SU-DHL-6 (cell line): ENCODE measurements around the gene SAMD4B.

Experiments
- H2AFZ ChIP-seq: fragments of 200-600 bp; sonication (generic); 2 replicates; pipeline ENCODE4 v1.6.1; 2014; ENCODE audit warnings: low read depth, mild to moderate bottlenecking, moderate library complexity, mixed read lengths, antibody characterized with exemption, low read length; ENCODE audit not compliant: severe bottlenecking
- H3F3A ChIP-seq: fragments of 200-600 bp; shearing (Covaris generic); 2 replicates; pipeline ENCODE4 v1.6.0; 2016; ENCODE audit warnings: antibody characterized with exemption, mild to moderate bottlenecking; ENCODE audit not compliant: insufficient read depth
- H3K27ac ChIP-seq: fragments of 200-600 bp; sonication (generic); 2 replicates; pipeline ENCODE4 v1.5.1; 2016; ENCODE audit warnings: low read depth, mild to moderate bottlenecking, low read length, moderate library complexity, mixed read lengths
- H3K27me3 ChIP-seq: fragments of 200-600 bp; sonication (generic), shearing (Covaris generic); 2 replicates; pipeline ENCODE4 v1.6.0; 2014; ENCODE audit warnings: mild to moderate bottlenecking, low read length
- H3K36me3 ChIP-seq: fragments of 200-600 bp; sonication (generic); 2 replicates; pipeline ENCODE4 v1.6.1; 2014; ENCODE audit warnings: mild to moderate bottlenecking, low read length, mixed read lengths
- H3K4me2 ChIP-seq: fragments of 300-600, 200-600 bp; shearing (Covaris generic), sonication (generic); 2 replicates; pipeline ENCODE4 v1.6.0; 2014; ENCODE audit warnings: low read length, low read depth, mild to moderate bottlenecking; ENCODE audit not compliant: poor library complexity, severe bottlenecking
- H3K4me3 ChIP-seq: fragments of 200-600 bp; sonication (generic); 2 replicates; pipeline ENCODE4 v1.5.1; 2014; ENCODE audit warnings: antibody characterized with exemption, low read length, mild to moderate bottlenecking, mixed read lengths; ENCODE audit not compliant: insufficient read depth, poor library complexity, severe bottlenecking
- H3K79me2 ChIP-seq: fragments of 200-600 bp; sonication (generic); 2 replicates; pipeline ENCODE4 v1.6.1; 2014; ENCODE audit warnings: mild to moderate bottlenecking, low read length, moderate library complexity; ENCODE audit not compliant: insufficient read depth
- H3K9ac ChIP-seq: fragments of 200-600 bp; sonication (generic); 2 replicates; pipeline ENCODE4 v1.7.0; 2014; ENCODE audit warnings: mild to moderate bottlenecking, low read length
- H3K9me2 ChIP-seq: fragments of 200-600 bp; sonication (generic); replicated peaks from 2 replicates; pipeline ENCODE4 v1.6.1; 2014; ENCODE audit warnings: low read length; ENCODE audit not compliant: insufficient read depth
- H3K9me3 ChIP-seq: fragments of 200-600 bp; sonication (generic); 2 replicates; pipeline ENCODE4 v1.6.1; 2014; ENCODE audit warnings: low read length, mixed read lengths; ENCODE audit not compliant: insufficient read depth
- H4K20me1 ChIP-seq: fragments of 200-600 bp; sonication (generic); 2 replicates; pipeline ENCODE4 v1.6.1; 2014; ENCODE audit warnings: low read depth, mild to moderate bottlenecking, antibody characterized with exemption, low read length, moderate library complexity, mixed read lengths
- EZH2phosphoT487 ChIP-seq: fragments of 200-600 bp; sonication (generic), shearing (Covaris generic); conservative IDR thresholded peaks from 2 replicates; pipeline ENCODE4 v1.6.1; 2018; ENCODE audit warnings: mild to moderate bottlenecking, antibody characterized with exemption, low read length, moderate library complexity, mixed read lengths
- TF ChIP-seq, protein P1 (sequence below): fragments of 200-600 bp; sonication (generic); IDR thresholded peaks from one replicate; pipeline ENCODE4 v1.5.1; 2017; ENCODE audit warnings: antibody characterized with exemption, mild to moderate bottlenecking, low read length, moderate library complexity; ENCODE audit not compliant: insufficient read depth, poor library complexity, severe bottlenecking

Gene SAMD4B

DNA sequence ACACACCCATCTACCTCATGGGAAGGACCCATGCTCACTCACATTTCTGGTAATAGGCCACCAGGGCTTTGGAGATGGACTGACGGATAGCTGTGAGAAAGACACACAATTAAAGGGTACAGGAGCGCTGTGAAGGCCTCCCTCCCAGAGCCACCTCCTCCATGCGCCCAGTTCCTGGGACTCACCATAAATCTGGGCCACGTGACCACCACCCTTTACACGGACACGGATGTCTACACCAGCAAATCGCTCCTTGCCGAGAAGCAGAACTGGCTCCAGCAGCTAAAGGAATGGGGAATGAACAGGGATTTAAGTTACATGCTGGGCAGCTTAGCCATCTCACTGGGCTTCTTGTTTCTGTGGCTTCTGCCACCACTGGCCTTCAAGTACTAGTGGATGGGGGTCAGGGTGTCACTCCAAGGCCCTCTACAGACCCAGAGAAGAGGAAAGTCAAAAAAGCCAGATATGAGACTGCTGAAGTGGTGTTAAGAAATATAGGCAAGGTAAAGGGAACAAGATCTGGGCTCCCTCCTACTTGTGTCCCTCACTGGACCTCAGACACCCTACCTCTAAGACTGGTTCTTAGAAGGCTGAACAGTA is 91.4 kb downstream of the SAMD4B start:
- H3F3A ChIP-seq, result peaks cover 46% of the 10 kb centered on the region
- peaks cover 25% of the 10 kb centered on the region for H3K36me3 ChIP-seq
- H3K27ac ChIP-seq, result no peak overlapping the region
- no peaks in the 10 kb centered on the region for H3K9me3 ChIP-seq
- H3K9ac ChIP-seq, result 0 out of 2 replicates have a peak overlapping the region, but pooled peaks have one; percentile 98
- no peak overlapping the region for H2AFZ ChIP-seq
- H3K4me2 ChIP-seq, result peak overlapping the region; percentile 85
- no peak overlapping the region for H3K4me3 ChIP-seq
- no peaks in the 10 kb centered on the region for H3K27me3 ChIP-seq
- H3K9me2 ChIP-seq, result no peaks in the 10 kb centered on the region
- H4K20me1 ChIP-seq, result peaks cover 16% of the 10 kb centered on the region
- TF ChIP-seq EZH2phosphoT487, result no peak
- TF ChIP-seq, protein P1, sequence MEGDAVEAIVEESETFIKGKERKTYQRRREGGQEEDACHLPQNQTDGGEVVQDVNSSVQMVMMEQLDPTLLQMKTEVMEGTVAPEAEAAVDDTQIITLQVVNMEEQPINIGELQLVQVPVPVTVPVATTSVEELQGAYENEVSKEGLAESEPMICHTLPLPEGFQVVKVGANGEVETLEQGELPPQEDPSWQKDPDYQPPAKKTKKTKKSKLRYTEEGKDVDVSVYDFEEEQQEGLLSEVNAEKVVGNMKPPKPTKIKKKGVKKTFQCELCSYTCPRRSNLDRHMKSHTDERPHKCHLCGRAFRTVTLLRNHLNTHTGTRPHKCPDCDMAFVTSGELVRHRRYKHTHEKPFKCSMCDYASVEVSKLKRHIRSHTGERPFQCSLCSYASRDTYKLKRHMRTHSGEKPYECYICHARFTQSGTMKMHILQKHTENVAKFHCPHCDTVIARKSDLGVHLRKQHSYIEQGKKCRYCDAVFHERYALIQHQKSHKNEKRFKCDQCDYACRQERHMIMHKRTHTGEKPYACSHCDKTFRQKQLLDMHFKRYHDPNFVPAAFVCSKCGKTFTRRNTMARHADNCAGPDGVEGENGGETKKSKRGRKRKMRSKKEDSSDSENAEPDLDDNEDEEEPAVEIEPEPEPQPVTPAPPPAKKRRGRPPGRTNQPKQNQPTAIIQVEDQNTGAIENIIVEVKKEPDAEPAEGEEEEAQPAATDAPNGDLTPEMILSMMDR, result no peak
- peaks cover 26% of the 10 kb centered on the region for H3K79me2 ChIP-seq

- peak overlapping the region; percentile 95 for H3K4me3 ChIP-seq
- no peak for TF ChIP-seq EZH2phosphoT487
- TF ChIP-seq, protein P1, result no peak
- H3F3A ChIP-seq, result peaks cover 43% of the 10 kb centered on the region
Observed at GRCh38 chr19:39434123-39435076, 92.2 kb downstream of the SAMD4B start.

More at GRCh38 chr19:39434123-39435076, 92.2 kb downstream of the SAMD4B start:
- peak overlapping the region; percentile 85 for H3K4me2 ChIP-seq
- no peaks in the 10 kb centered on the region for H3K9me3 ChIP-seq
- H3K36me3 ChIP-seq, result peaks cover 25% of the 10 kb centered on the region
- peaks cover 26% of the 10 kb centered on the region for H3K79me2 ChIP-seq
- peak overlapping the region; percentile 98 for H3K9ac ChIP-seq
- H3K27ac ChIP-seq, result peak overlapping the region; percentile 55
- no peaks in the 10 kb centered on the region for H3K9me2 ChIP-seq
- H3K27me3 ChIP-seq, result no peaks in the 10 kb centered on the region
- peaks cover 16% of the 10 kb centered on the region for H4K20me1 ChIP-seq
- no peak overlapping the region for H2AFZ ChIP-seq
